Stimulated activated naive CD4-positive, alpha-beta T cell (primary cell): ENCODE measurements around the gene UBE2J1.
"Not testable (repeated sequence)": the region's sequence is repeated elsewhere in the genome, so short reads cannot be mapped to it uniquely, and the experiment has no call there.

Experiments
- DNase-seq, 6 experiments: peaks; one replicate each; lab custom pipeline; 2025; lab: John Stamatoyannopoulos, UW

The UBE2J1 gene, protein sequence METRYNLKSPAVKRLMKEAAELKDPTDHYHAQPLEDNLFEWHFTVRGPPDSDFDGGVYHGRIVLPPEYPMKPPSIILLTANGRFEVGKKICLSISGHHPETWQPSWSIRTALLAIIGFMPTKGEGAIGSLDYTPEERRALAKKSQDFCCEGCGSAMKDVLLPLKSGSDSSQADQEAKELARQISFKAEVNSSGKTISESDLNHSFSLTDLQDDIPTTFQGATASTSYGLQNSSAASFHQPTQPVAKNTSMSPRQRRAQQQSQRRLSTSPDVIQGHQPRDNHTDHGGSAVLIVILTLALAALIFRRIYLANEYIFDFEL

DNA sequence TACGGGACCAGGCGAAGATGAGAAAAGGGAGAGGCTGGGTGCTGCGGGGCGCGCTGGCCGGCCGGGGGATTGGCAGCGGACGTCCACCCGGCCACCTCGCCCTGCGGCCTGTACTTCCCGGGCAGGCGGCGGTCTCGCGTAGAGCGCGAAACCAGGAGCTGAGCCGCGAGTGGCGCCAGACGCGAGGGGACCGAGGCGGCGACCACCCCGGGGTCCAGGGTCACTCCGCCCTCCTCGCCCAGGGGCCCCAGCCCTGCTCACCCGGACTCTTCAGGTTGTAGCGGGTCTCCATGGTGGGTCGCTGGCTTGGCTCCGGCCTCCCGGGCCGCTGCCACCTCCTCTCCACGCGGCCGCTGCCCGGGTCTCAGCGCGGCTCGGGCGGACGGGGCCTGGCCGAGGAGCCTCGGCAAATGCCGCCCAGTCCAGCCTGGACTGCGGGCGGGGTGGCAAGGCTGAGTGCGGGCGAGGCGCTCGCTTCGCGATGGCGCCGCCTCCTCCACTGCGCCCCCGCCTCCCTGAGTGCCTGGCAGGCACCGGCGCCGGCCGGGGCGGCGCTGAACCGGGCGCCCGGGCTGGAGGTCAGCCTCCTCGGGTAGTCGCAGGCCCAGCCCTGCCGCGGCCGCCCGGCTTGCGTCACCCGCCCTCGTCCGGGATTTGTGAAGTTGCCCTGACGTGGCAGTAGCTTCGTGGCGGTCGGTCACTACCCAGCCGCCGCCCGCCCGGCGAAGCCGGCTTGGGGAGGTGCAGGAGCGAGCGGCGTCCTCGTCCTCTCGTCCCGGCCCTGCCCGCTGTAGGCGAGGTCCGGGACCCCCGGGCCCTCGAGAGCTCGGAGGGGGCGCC, at the start of gene UBE2J1:
Gene UBE2J1, minus strand, starts transcription at position 445 of the 840 bp plus-strand sequence. Its CDS starts 153 bp downstream, at position 292.
- DNase-seq = peak; percentile 40 to 74 (median 64)

DNA sequence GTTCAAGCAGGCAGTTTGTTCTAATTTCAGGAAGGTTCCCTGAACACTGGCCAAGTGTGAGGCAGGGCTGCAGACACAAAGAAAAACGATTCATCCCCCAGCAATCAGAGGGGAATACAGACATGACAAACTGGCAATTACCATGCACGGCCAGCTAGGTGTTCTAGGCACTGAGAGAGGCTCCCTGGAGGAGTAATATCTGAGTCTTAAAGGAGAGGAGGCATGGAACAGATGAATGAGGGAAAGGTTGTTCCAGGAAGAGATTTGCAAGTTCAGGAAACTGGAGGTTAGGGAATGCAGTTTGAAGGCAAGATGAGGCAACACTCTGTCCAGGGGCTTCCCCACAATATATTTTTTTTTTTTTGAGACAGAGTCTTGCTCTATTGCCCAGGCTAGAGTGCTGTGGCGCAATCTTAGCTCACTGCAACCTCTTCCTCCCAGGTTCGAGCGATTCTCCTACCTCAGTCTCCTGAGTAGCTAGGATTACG, 48.4 kb upstream of the UBE2J1 start:
- no peak for DNase-seq

- no peak for DNase-seq
Observed at GRCh38 chr6:89400050-89400449, 47.5 kb upstream of the UBE2J1 start.

DNA sequence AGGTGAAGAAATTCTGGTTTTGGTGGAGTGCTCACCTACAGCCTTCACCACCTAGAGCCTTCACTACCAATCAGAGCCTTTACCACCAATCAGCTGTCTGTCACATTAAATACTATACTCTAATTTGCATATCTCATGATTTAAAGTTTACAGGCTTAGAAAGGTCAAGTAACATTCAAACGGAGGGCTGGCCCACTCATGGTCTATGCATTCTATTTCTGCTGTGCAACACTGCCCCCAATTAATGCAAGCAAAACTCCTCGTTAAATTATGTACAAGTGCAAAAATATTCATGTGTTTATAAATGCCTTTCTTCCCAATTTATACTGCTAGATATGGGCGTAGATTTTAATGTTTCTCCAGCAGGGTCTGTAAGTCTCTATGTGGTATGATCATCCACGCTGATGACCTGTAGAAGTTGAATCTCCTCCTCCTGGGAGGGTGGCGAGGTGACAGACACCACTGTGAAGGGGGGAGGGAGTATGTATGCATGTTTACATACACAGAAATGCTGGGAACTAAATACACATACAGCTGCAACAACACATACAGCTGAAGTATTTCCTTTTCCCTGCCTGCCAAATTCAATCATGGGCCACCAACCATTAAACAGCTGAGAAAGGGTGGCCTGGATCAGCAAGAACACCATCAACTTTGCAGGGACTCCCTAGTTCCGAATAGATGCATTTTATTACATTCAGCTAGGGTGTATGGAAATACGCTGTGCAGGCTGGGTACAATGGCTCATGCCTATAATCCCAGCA, 46.4 kb upstream of the UBE2J1 start:
- no peak for DNase-seq

GRCh38 chr6:89397884-89398283, 45.4 kb upstream of the UBE2J1 start:
- DNase-seq = not testable (repeated sequence)

DNA sequence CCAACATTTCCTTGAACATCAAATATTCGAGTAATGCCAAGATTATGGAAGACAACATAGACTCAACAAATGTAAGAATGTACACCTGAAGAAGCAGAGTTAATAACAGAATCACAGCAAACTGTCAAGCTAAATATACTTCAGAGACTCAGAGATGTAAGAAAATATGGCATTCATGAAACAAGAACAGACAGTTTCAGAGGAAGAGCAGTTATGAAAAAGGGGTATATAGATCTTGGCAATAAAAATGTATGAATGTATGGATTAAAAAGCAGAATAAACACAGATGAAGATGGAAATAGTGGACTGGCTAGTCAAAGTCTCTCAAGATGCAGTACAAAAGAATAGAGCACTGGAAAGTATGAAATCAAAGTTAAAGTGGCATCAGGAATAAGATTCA, 41.1 kb upstream of the UBE2J1 start:
- DNase-seq = no peak

- DNase-seq = no peak
Observed at GRCh38 chr6:89392823-89393222, 40.3 kb upstream of the UBE2J1 start.

DNA sequence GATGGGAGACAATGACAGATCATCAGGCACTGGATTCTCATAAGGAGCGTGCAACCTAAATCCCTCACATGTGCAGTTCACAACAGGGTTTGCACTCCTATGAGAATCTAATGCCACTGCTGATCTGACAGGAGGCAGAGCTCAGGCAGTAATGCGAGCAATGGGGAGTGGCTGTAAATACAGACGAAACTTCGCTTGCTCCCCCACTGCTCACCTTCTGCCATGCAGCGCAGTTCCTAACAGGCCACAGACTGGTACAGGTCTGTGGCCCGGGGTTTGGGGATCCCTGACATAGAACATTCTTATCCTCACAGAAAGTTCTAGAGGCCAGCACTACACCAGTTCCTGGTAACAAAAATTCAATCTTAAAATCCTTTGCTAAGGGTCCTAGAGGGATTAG, 36.3 kb upstream of the UBE2J1 start:
- no peak for DNase-seq

DNA sequence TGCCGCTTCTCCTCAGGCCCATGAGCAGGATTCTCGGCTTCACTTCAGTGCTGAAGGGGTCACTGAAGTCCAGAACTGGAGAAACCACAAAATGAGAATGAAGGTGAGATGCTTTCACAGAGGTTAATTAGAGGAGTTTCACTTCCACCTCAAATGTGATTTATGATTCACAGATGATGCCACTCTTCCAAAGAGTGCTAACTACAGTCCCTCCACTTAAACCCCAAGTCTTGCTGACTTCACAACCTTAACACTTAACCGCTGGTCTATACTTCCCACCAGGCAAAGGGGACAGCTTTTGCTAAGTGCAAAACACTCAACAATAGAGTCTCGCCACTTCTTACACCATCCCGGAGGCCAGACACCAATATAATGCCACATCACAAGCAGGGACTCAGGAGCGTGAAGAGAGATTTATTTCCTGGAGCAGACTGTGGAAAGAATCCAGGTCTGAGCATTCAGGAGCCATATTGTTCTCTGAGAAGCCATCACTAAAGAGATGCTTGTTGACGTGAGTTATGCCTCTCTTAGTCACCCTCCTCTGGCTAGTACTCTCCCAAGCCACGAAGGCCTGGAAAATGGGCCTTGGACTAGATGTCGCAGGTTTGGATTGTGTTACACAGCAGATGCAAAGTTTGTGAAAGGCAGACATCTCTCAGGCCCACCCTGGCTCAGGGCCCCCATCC, 35.1 kb upstream of the UBE2J1 start:
- DNase-seq = no peak

- DNase-seq = no peak
Observed at GRCh38 chr6:89386917-89387491, 34.5 kb upstream of the UBE2J1 start.

DNA sequence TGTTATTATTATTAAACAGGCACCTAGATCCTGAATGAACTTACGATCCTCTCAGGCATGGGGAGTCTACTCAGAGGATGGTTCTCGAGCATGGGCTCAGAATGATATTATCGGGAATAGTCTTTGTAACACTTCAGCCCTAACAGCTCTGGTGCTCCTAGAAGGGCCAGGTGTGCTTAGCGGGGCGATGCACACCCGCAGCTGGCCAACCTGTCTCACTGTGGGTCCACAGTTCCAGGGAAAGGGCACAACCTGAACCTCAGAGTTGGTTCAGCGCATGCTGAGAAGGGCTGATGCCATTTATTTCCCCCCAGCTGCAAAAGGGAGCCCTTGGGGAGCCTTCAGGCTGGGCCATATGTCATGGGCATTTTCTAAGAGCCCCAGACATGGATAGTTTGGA, 33.3 kb upstream of the UBE2J1 start:
- no peak for DNase-seq

DNA sequence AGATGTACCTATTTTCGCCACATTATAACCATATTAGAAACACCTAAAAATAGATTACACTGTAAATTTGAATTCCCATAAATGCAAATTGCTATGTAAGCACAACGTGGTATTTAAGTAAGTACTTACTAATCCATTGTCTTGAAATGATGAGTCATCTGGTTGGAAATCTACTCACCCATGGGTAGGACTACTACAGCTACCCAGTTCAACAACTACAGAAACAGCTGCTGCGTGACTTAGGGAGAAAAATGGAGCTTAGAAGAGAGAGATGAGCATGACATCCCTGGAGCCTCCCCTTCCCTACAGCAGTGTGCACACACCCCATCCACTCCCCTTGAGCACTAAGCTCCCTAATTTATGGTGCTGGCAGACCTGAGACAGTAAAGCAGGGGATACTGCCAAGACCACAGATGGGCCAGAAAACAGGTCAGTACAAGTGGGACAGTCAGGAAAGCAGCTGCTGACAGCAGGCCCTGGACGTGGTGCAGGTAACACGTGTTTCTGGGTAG, 32.7 kb upstream of the UBE2J1 start:
- DNase-seq = no peak

- no peak for DNase-seq
Observed at GRCh38 chr6:89381031-89381430, 28.5 kb upstream of the UBE2J1 start.

GRCh38 chr6:89379281-89379680, 26.8 kb upstream of the UBE2J1 start:
- no peak for DNase-seq

GRCh38 chr6:89378628-89379027, 26.1 kb upstream of the UBE2J1 start:
- DNase-seq = no peak

GRCh38 chr6:89375427-89376267, 23.1 kb upstream of the UBE2J1 start:
- DNase-seq = peak; percentile 23 to 71 (median 42)

DNA sequence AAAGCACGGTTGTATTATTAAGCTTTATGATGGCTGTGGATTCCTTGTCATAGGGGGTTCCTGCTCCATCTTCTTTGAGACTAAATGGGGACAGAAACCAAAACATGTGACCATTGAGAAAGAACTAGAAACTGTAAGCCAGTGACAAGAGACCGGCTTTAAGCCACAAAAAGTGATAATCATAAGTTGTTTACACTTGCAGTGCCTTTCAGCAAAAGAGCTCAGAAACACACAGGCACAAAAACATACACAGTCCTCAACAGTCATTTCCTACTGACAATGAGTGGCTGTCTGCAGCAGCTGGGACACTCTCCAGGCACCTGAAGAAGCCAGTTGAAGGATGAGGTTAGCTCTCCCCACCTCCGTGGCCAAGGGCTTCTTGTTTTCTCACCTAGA, 20.0 kb upstream of the UBE2J1 start:
- DNase-seq = no peak

DNA sequence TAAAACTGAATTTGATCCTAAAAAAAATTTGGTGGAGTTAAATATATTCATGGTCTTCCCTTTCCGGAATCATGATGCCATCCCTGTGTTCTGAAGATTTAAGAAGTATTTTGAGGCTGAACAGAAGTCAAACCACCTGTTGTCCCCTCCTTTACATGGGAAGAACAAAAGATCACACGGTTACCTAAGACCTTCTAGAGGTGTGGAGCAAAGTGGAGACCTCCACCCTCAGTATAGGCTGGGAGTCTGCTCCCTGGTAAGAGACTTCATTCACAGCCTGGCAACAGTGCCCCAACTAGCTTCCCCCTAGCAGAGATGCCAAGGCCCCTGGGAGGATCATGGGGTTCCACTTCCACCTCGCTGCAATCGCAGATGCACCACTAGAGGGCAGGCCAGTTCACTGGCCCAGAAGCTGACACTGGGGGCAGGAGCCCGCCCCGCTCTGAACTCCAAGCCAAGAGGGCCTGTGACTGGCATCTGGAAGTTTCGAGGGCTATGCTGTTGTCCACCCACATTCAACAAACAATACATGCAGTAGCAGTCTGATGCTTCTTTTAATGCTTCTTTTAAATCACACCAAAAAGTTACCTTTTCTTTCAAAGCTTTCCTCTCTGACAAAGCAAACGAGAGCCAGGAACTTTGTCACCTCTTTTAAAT, 19.5 kb upstream of the UBE2J1 start:
- DNase-seq = peak; percentile 33 to 75 (median 63)

DNA sequence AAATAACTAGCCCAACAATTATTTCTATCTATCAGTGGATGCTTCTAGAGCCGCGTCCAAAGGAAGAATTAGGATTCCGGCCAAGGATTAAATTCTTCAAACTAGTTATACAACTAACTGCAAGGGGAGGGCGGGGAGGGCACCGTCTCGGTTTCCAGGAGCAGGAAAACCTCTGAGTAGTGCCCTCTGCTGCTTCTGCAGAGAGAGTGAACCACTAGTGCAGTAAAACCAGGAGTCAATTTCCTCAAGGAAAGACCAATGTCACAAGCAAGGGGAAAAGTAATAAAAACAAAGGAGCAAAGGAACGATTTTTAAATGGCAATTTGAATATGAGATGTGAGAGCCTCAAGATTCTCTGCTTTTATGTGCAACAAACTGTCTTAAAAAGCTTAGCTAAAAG, 16.5 kb upstream of the UBE2J1 start:
- no peak for DNase-seq

GRCh38 chr6:89368107-89368506, 15.6 kb upstream of the UBE2J1 start:
- peak; percentile 7 to 38 (median 21) for DNase-seq
